HG02623 (cell line): Measurements from ENCODE around the gene PDAP1.
"Not testable (repeated sequence)": the region's sequence is repeated elsewhere in the genome, so short reads cannot be mapped to it uniquely, and the experiment has no call there.

Experiments
- ATAC-seq: cut with Tn5 transposase; IDR thresholded peaks from one replicate; pipeline ENCODE4 v1.9.1; 2021; ENCODE audit warnings: moderate library complexity; ENCODE audit not compliant: unreplicated experiment

PDAP1 gene

DNA sequence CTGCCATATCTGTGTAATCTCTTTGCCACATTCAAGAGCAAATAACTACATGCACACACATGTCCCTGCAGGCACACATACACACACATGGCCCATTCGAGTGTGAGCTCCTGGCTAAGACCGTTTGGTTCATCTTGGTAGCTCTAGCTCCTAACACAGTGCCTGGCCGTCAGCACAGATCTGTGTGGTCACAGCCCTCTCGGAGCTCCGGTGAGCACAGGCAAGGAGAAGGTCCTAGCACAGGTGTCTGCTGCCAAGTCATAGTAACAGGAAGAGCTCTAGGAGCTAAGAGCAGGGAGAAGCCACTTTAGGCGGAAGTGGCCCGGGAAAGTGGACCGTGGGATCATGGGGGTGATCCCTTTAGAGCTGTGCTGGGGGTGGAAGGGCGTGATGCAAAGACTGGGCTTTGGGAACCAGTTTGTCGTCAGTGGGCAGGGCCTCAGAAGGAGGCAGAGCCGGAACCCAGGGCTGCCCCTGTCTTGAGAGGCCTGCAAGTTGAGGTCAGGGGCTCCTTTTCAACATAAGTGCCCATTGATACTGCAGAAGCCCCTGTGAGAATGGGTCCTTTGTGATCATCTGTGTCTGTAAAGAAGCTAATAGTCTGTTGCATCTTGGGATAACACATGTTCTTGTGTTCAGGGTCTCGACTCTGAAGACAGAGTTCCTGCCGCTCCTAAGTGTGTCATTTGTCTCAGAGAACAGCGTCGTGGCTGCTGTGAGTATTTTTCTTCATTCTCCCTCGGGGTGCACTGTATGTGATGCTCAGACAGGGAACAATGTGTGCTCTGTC, 50.5 kb downstream of the PDAP1 start:
- ATAC-seq: no peak

DNA sequence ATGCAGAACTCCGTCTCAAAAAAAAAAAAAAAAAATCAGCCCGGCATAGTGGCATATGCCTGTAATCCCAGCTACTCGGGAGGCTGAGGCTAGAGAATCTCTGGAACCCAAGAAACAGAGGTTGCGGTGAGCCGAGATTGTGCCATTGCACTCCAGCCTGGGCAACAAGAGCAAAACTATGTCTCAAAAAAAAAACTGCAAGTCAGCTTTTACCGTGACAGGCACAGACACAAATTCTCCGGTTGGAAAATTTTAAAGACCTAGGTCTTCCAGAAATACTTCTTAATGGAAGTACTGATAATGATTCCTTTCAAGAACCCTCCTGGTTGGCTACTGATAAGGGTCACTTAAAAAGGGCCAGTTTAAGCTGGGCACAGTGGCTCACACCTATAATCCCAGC, 53.3 kb downstream of the PDAP1 start:
- no peak for ATAC-seq

DNA sequence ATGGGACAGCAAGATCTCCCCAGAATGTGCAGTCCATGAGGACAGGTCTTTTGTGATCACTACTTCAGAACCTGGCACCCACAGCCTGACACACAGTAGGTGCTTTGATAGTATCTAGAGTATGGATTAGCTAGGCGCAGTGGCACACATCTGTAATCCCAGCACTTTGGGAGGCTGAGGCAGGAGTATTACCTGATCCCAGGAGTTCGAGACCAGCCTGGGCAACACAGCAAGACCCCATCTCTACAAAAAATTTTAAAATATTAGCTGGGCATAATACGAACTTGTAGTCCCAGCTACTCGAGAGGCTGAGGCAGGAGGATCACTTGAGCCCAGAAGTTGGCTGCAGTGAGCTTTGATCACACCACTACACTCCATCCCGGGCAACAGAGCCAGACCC, 56.1 kb downstream of the PDAP1 start:
- no peak for ATAC-seq

DNA sequence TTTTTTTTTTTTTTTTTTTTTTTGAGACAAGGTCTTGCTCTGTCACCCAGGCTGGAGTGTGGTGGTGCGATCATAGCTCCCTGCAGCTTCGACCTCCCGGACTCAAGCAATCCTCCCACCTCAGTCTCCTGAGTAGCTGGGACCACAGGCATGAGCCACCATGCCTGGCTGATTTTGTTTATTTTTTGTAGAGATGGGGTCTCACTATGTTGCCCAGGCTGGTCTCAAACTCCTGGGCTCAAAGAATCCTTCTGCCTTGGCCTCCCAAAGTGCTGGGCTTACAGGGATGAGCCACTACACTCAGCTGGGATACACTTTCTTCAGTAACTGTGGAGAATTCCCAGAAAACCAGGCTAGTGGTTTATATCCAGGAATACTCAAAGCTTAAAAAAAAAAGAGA, 57.8 kb downstream of the PDAP1 start:
- ATAC-seq: not testable (repeated sequence)
